ENCODE measurements around the gene GRIK4. TPM values are rescaled to one million over a fixed set of nuclear protein-coding genes. Genes with fewer than 3 reads are reported as not detected.

GRIK4 gene
- total RNA-seq, 3 donors from 2014 or later (not counting 1 experiment from before 2014, with no cell fraction given): 2.2 to 32.3 (median 21.9) TPM

DNA sequence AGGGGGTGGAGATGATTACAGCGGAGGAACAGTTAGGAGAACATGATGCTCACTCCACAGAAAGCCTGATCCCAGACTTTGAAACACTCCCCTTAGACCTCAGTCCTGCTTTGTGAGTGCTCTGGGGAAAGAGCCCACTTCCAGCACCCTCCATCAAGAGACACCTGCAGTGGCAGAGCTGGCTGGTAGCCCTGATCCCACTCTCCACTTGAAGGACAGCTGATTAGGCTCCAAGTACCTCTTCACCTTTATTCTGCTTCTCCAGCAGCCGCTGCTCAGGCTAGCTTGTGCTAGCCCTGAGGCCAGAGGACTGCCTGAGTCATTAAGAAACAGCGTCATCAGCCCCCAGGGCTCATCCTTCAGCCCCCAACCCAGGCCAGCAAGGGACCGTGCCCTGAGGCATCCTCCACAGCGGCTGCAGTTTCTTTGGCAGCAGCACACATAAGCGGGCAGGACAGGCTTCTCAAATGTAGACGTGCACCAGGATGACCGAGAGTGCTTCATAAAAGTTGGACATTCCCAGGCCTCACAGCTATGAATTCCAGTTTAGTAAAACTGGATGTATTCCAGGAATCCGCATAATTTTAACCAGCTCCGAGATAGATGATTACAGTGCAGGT, 366.3 kb downstream of the GRIK4 start:
- H3K27ac Mint-ChIP-seq: peak overlapping the region in 1 of 2 donors; percentile 91
- TF ChIP-seq, protein P1, sequence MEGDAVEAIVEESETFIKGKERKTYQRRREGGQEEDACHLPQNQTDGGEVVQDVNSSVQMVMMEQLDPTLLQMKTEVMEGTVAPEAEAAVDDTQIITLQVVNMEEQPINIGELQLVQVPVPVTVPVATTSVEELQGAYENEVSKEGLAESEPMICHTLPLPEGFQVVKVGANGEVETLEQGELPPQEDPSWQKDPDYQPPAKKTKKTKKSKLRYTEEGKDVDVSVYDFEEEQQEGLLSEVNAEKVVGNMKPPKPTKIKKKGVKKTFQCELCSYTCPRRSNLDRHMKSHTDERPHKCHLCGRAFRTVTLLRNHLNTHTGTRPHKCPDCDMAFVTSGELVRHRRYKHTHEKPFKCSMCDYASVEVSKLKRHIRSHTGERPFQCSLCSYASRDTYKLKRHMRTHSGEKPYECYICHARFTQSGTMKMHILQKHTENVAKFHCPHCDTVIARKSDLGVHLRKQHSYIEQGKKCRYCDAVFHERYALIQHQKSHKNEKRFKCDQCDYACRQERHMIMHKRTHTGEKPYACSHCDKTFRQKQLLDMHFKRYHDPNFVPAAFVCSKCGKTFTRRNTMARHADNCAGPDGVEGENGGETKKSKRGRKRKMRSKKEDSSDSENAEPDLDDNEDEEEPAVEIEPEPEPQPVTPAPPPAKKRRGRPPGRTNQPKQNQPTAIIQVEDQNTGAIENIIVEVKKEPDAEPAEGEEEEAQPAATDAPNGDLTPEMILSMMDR (IDR thresholded peaks at IDR 0.05): no peak
- Histone ChIP-seq H3K9me3 (ENCODE audit: control insufficient read depth, insufficient read depth, low read length) (no peaks in the 10 kb centered on the region), H3K27me3 (ENCODE audit: control insufficient read depth, insufficient read depth, low read length) (no peaks in the 10 kb centered on the region), H3K4me1 (ENCODE audit: control insufficient read depth, insufficient read depth, low read length) (peaks cover 7% of the 10 kb centered on the region), H3K4me3 (ENCODE audit: low read length) (no peak overlapping the region), H3K36me3 (ENCODE audit: control insufficient read depth, insufficient read depth, low read length) (no peaks in the 10 kb centered on the region), H3K27ac (ENCODE audit: low read length) (no peak overlapping the region)
- no peaks in the 10 kb centered on the region for H3K36me3 Mint-ChIP-seq
- intact Hi-C loops (cut with micrococcal nuclease): no loop called here
- 88% methylated on average over 9 of the region's 10 CpGs for WGBS (ENCODE audit: insufficient coverage)
- peaks cover 3 to 6% of the 10 kb centered on the region in 2 donors for H3K9me3 Mint-ChIP-seq
- no peak for ATAC-seq
- no peak for DNase-seq
- peaks cover 1 to 23% of the 10 kb centered on the region in 2 donors for H3K27me3 Mint-ChIP-seq (ENCODE audit: low read depth in 2 of 2)
- H3K4me3 Mint-ChIP-seq: no peak overlapping the region
- H3K4me1 Mint-ChIP-seq: peaks cover 43 to 60% of the 10 kb centered on the region in 2 donors

DNA sequence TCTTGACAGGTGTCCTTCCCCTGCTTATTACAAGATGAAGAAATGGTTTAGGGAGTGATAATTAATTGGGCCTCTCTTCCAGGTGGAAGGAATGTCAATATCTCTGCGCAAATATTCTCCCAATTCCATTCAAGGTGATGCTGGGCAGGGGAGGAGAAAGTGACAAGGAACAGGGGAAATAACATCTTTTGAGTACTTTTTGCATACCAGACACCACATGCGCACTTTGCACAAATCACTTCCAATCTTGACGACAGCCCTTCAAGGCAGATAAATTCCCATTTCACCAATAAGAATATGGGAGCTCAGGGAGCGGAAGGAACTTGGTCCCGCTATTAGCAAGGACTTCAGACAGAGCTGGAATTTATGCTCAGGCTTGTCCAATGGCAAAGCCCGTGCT, 367.2 kb downstream of the GRIK4 start:
- Histone ChIP-seq H3K9me3 (ENCODE audit: control insufficient read depth, insufficient read depth, low read length) (no peaks in the 10 kb centered on the region), H3K27me3 (ENCODE audit: control insufficient read depth, insufficient read depth, low read length) (no peaks in the 10 kb centered on the region), H3K4me1 (ENCODE audit: control insufficient read depth, insufficient read depth, low read length) (peaks cover 7% of the 10 kb centered on the region), H3K4me3 (ENCODE audit: low read length) (no peak overlapping the region), H3K27ac (ENCODE audit: low read length) (no peak overlapping the region), H3K36me3 (ENCODE audit: control insufficient read depth, insufficient read depth, low read length) (no peaks in the 10 kb centered on the region)
- Mint-ChIP-seq H3K27me3 (ENCODE audit: low read depth in 2 of 2) (peaks cover 3 to 23% of the 10 kb centered on the region in 2 donors), H3K9me3 (peaks cover 3 to 6% of the 10 kb centered on the region in 2 donors), H3K27ac (no peak overlapping the region), H3K36me3 (no peaks in the 10 kb centered on the region), H3K4me1 (peaks cover 40 to 60% of the 10 kb centered on the region in 2 donors), H3K4me3 (no peak overlapping the region)
- DNase-seq: no peak
- intact Hi-C loops (cut with micrococcal nuclease): no loop called here
- ATAC-seq: no peak
- 96% methylated on average over 6 of the region's 6 CpGs for WGBS (ENCODE audit: insufficient coverage)
- TF ChIP-seq, protein P1 (IDR thresholded peaks at IDR 0.05): no peak

DNA sequence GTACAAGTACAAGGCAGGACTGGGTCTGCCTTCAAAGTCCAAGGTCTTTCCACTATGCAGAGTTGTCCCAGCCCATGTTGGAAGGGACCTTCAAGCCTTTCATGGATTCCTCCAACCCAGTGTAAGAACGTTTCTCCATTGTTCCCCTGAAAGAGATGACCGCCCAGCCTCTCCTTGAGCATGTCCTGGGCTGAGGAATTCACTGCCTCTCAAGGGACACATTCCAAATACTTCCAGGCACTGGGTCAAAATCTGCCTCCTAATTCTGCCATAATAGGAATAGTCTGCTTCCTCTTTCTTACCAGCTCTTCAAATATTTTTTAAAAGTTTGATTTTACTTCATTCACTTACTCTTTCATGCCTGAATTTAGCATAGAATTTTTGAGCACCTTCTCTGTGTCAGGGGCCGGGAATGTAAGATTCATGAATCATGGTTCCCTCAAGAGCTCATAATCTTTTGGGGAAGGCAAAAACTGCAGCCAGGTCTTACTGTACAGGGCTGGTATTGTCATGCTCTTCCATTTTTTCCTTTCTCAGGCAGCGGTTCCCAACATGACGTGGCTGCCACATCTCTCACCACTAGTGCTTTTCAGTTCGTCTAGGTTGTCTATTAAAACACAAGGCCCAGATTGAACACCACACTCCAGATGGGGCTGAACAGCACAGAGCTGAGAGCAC, 369.1 kb downstream of the GRIK4 start:
- TF ChIP-seq, protein P1 (IDR thresholded peaks at IDR 0.05): no peak
- Histone ChIP-seq H3K4me3 (ENCODE audit: low read length) (no peak overlapping the region), H3K27me3 (ENCODE audit: control insufficient read depth, insufficient read depth, low read length) (no peaks in the 10 kb centered on the region), H3K36me3 (ENCODE audit: control insufficient read depth, insufficient read depth, low read length) (no peaks in the 10 kb centered on the region), H3K4me1 (ENCODE audit: control insufficient read depth, insufficient read depth, low read length) (no peaks in the 10 kb centered on the region), H3K27ac (ENCODE audit: low read length) (no peak overlapping the region), H3K9me3 (ENCODE audit: control insufficient read depth, insufficient read depth, low read length) (no peaks in the 10 kb centered on the region)
- Mint-ChIP-seq H3K27ac (no peak overlapping the region), H3K27me3 (ENCODE audit: low read depth in 2 of 2) (peaks cover 3 to 23% of the 10 kb centered on the region in 2 donors), H3K4me3 (no peak overlapping the region), H3K9me3 (peaks cover 3 to 6% of the 10 kb centered on the region in 2 donors), H3K36me3 (no peaks in the 10 kb centered on the region), H3K4me1 (peaks cover 23 to 57% of the 10 kb centered on the region in 2 donors)
- no peak for DNase-seq
- intact Hi-C loops (cut with micrococcal nuclease): no loop called here
- no peak for ATAC-seq
- 86% methylated on average over 6 of the region's 6 CpGs for WGBS (ENCODE audit: insufficient coverage)

Measured in natural killer cell (primary cell).